ENCODE measurements around the gene HAO2.

GRCh38 chr1:119332622-119333021, 36.0 kb upstream of the HAO2 start:
- TF ChIP-seq CTCF (IDR thresholded peaks at IDR 0.05; ENCODE audit: insufficient read depth, low read depth, low read length) = no peak
- no peak for TF ChIP-seq EZH2 (IDR thresholded peaks at IDR 0.05; ENCODE audit: insufficient read depth, low read length)
